HepG2 (cell line): ENCODE results near the gene AARSD1. TPM values are rescaled to one million over a fixed set of nuclear protein-coding genes. Genes with fewer than 3 reads are reported as not detected.

Experiments used
- ELK4 ChIP-seq: sonication (generic); formaldehyde crosslinking; IDR thresholded peaks from 2 replicates; pipeline ENCODE4 v1.9.0; 2021; ENCODE audit warnings: missing genetic modification reagents, borderline replicate concordance
- EP300 ChIP-seq, 3 experiments: sonication (generic) in 1 of 3; formaldehyde crosslinking in 1 of 3; IDR thresholded peaks; 2 replicates each; pipeline versions ENCODE4 v1.5.1 to v1.6.1; 2011 to 2020; ENCODE audit warnings: low read depth in 2 of 3, low read length in 2 of 3, borderline replicate concordance in 1 of 3, improper control_type of control experiment in 1 of 3, mild to moderate bottlenecking in 1 of 3, missing genetic modification reagents in 1 of 3, moderate library complexity in 1 of 3
- ERF ChIP-seq: IDR thresholded peaks from 2 replicates; pipeline ENCODE4 v1.6.1; 2018; ENCODE audit warnings: missing biosample characterization, missing genetic modification reagents
- EZH2 ChIP-seq: conservative IDR thresholded peaks from 2 replicates; pipeline ENCODE4 v1.6.1; 2012; ENCODE audit warnings: mild to moderate bottlenecking, low read depth, low read length, moderate library complexity
- GABPB1 ChIP-seq: IDR thresholded peaks from 2 replicates; pipeline ENCODE4 v1.6.1; 2016; ENCODE audit warnings: mild to moderate bottlenecking, missing genetic modification reagents, moderate library complexity, missing compliant biosample characterization
- GLI4 ChIP-seq: sonication (generic); formaldehyde crosslinking; IDR thresholded peaks from 2 replicates; pipeline ENCODE4 v1.5.1; 2020; ENCODE audit warnings: missing genetic modification reagents, mild to moderate bottlenecking, moderate library complexity, borderline replicate concordance
- JDP2 ChIP-seq: sonication (generic); formaldehyde crosslinking; IDR thresholded peaks from 2 replicates; pipeline ENCODE4 v1.8.1; 2022; ENCODE audit warnings: missing genetic modification reagents, borderline replicate concordance
- KLF15 ChIP-seq: sonication (generic); formaldehyde crosslinking; IDR thresholded peaks from 2 replicates; pipeline ENCODE4 v1.8.1; 2023; ENCODE audit warnings: borderline replicate concordance, mild to moderate bottlenecking, inconsistent platforms, missing genetic modification reagents, mixed read lengths
- NFKBIZ ChIP-seq: IDR thresholded peaks from 2 replicates; pipeline ENCODE4 v1.6.1; 2018; ENCODE audit warnings: missing genetic modification reagents, missing compliant biosample characterization
- NR2F2 ChIP-seq: IDR thresholded peaks from 2 replicates; pipeline ENCODE4 v1.6.1; 2012; ENCODE audit warnings: low read depth, inconsistent platforms, borderline replicate concordance
- PHF20 ChIP-seq: sonication (generic); formaldehyde crosslinking; IDR thresholded peaks from 2 replicates; pipeline ENCODE4 v1.5.0; 2020; ENCODE audit warnings: mild to moderate bottlenecking, missing genetic modification reagents
- ZBTB7B ChIP-seq: sonication (generic); formaldehyde crosslinking; IDR thresholded peaks from 2 replicates; pipeline ENCODE4 v1.4.0; 2020; ENCODE audit warnings: missing genetic modification reagents
- ZFY ChIP-seq: sonication (generic); formaldehyde crosslinking; IDR thresholded peaks from 2 replicates; pipeline ENCODE4 v1.4.0; 2020; ENCODE audit warnings: missing genetic modification reagents
- ZNF296 ChIP-seq: sonication (generic); formaldehyde crosslinking; conservative IDR thresholded peaks from 2 replicates; pipeline ENCODE4 v1.5.0; 2020; ENCODE audit warnings: mild to moderate bottlenecking, missing genetic modification reagents
- ZNF780A ChIP-seq: sonication (generic); formaldehyde crosslinking; IDR thresholded peaks from 2 replicates; pipeline ENCODE4 v1.8.0; 2022; ENCODE audit warnings: mild to moderate bottlenecking, missing genetic modification reagents, moderate library complexity
- ZNF891 ChIP-seq: sonication (generic); formaldehyde crosslinking; IDR thresholded peaks from 2 replicates; pipeline ENCODE4 v1.5.0; 2020; ENCODE audit warnings: mild to moderate bottlenecking, missing genetic modification reagents
- polyA plus RNA-seq, 8 experiments: library from polyadenylated mRNA; depleted of rRNA in 3 of 8; stranded (reverse) in 7 of 8; unstranded in 1 of 8; fragments of >200 nt; fragmentation: Illumina TruSeq in 4 of 8; extraction: Trizol in 4 of 8; gene quantifications; 2 replicates each; pipeline versions ENCODE4 v1.2.1 to v1.2.3, GENCODE V29; 2011 to 2016; ENCODE audit warnings: low read depth in 4 of 8, missing spikeins in 1 of 8, mixed read lengths in 1 of 8; ENCODE audit not compliant: insufficient read depth in 1 of 8
- total RNA-seq, 5 experiments: library from RNA; depleted of rRNA; stranded (reverse); fragments of >200 nt; fragmentation: Illumina TruSeq; extraction: Trizol; gene quantifications; 2 replicates each; pipeline ENCODE4 v1.2.3, GENCODE V29; 2016; ENCODE audit warnings: low read depth in 1 of 5
- TF ChIP-seq, protein P1 (sequence below): sonication (generic); formaldehyde crosslinking; IDR thresholded peaks from 2 replicates; pipeline ENCODE4 v1.4.0; 2020; ENCODE audit warnings: mild to moderate bottlenecking, missing genetic modification reagents
- TF ChIP-seq, protein P2 (sequence below): sonication (generic); formaldehyde crosslinking; IDR thresholded peaks from 2 replicates; pipeline ENCODE4 v1.4.0; 2020; ENCODE audit warnings: missing genetic modification reagents
- TF ChIP-seq, protein P3 (sequence below): sonication (generic); formaldehyde crosslinking; IDR thresholded peaks from 2 replicates; pipeline ENCODE4 v1.4.0; 2020; ENCODE audit warnings: missing genetic modification reagents; ENCODE audit errors: not compliant biosample characterization

AARSD1 gene
- total and polyA plus RNA-seq, 2 of the 13 experiments (the other 11 are each of a cell fraction or from before 2014, with no cell fraction given), result 24.7 to 29.3 TPM

- TF ChIP-seq ELK4 (CRISPR knock-in tag) (no peak), NR2F2 (peak; percentile 71; the same call in 1 of the 2 replicates), ZNF296 (CRISPR knock-in tag) (no peak; the same call in 1 of the 2 replicates), ZBTB7B (CRISPR knock-in tag) (peak; percentile 87), JDP2 (no peak; the same call in 1 of the 2 replicates), GABPB1 (peak; percentile 99), ZFY (peak; percentile 100), ERF (CRISPR knock-in tag) (peak; percentile 100), EP300 (IDR thresholded peaks at IDR 0.05; ENCODE audit: low read depth in 2 of 2, low read length in 2 of 2) (peak; percentile 77 to 81; a peak in 3 of 4 replicates), EP300 (CRISPR knock-in tag; IDR thresholded peaks at IDR 0.05; ENCODE audit: borderline replicate concordance) (peak; percentile 75), NFKBIZ (peak; percentile 87; the same call in 1 of the 2 replicates), EZH2 (no peak), PHF20 (CRISPR knock-in tag) (peak; percentile 97), GLI4 (peak; percentile 52; the same call in 1 of the 2 replicates), ZNF891 (CRISPR knock-in tag) (peak; percentile 99), ZNF780A (CRISPR knock-in tag) (peak; percentile 47; the same call in 1 of the 2 replicates), KLF15 (CRISPR knock-in tag) (peak; percentile 72; the same call in 1 of the 2 replicates)
- TF ChIP-seq, protein P1, sequence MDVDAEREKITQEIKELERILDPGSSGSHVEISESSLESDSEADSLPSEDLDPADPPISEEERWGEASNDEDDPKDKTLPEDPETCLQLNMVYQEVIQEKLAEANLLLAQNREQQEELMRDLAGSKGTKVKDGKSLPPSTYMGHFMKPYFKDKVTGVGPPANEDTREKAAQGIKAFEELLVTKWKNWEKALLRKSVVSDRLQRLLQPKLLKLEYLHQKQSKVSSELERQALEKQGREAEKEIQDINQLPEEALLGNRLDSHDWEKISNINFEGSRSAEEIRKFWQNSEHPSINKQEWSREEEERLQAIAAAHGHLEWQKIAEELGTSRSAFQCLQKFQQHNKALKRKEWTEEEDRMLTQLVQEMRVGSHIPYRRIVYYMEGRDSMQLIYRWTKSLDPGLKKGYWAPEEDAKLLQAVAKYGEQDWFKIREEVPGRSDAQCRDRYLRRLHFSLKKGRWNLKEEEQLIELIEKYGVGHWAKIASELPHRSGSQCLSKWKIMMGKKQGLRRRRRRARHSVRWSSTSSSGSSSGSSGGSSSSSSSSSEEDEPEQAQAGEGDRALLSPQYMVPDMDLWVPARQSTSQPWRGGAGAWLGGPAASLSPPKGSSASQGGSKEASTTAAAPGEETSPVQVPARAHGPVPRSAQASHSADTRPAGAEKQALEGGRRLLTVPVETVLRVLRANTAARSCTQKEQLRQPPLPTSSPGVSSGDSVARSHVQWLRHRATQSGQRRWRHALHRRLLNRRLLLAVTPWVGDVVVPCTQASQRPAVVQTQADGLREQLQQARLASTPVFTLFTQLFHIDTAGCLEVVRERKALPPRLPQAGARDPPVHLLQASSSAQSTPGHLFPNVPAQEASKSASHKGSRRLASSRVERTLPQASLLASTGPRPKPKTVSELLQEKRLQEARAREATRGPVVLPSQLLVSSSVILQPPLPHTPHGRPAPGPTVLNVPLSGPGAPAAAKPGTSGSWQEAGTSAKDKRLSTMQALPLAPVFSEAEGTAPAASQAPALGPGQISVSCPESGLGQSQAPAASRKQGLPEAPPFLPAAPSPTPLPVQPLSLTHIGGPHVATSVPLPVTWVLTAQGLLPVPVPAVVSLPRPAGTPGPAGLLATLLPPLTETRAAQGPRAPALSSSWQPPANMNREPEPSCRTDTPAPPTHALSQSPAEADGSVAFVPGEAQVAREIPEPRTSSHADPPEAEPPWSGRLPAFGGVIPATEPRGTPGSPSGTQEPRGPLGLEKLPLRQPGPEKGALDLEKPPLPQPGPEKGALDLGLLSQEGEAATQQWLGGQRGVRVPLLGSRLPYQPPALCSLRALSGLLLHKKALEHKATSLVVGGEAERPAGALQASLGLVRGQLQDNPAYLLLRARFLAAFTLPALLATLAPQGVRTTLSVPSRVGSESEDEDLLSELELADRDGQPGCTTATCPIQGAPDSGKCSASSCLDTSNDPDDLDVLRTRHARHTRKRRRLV (CRISPR knock-in tag), result peak; percentile 90
- TF ChIP-seq, protein P2, sequence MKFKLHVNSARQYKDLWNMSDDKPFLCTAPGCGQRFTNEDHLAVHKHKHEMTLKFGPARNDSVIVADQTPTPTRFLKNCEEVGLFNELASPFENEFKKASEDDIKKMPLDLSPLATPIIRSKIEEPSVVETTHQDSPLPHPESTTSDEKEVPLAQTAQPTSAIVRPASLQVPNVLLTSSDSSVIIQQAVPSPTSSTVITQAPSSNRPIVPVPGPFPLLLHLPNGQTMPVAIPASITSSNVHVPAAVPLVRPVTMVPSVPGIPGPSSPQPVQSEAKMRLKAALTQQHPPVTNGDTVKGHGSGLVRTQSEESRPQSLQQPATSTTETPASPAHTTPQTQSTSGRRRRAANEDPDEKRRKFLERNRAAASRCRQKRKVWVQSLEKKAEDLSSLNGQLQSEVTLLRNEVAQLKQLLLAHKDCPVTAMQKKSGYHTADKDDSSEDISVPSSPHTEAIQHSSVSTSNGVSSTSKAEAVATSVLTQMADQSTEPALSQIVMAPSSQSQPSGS (CRISPR knock-in tag), result peak; percentile 98
- TF ChIP-seq, protein P3, sequence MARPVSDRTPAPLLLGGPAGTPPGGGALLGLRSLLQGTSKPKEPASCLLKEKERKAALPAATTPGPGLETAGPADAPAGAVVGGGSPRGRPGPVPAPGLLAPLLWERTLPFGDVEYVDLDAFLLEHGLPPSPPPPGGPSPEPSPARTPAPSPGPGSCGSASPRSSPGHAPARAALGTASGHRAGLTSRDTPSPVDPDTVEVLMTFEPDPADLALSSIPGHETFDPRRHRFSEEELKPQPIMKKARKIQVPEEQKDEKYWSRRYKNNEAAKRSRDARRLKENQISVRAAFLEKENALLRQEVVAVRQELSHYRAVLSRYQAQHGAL, result no peak
These were observed 34.0 kb upstream of the AARSD1 start, which contains the start of gene RPL27 (continued) for GRCh38 chr17:42997984-42998938.
